Muscle layer of colon (tissue), 2 donors: ENCODE results near the gene DCTN3.

Experiments
- H3K27ac ChIP-seq: one replicate; pipeline ENCODE4 v1.7.0; 2013; ENCODE audit warnings: low read depth, mild to moderate bottlenecking, low read length, moderate library complexity
- H3K27me3 ChIP-seq, 2 donors: one replicate each; pipeline ENCODE4 v1.7.0; 2013; ENCODE audit warnings: low read length in 2 of 2, mild to moderate bottlenecking in 2 of 2; ENCODE audit not compliant: insufficient read depth in 2 of 2, control insufficient read depth in 1 of 2
- H3K36me3 ChIP-seq: one replicate; pipeline ENCODE4 v1.7.0; 2013; ENCODE audit warnings: mild to moderate bottlenecking, low read length; ENCODE audit not compliant: insufficient read depth
- H3K4me1 ChIP-seq: one replicate; pipeline ENCODE4 v1.7.0; 2013; ENCODE audit warnings: mild to moderate bottlenecking, low read length; ENCODE audit not compliant: insufficient read depth
- H3K4me3 ChIP-seq, 2 donors: one replicate each; pipeline ENCODE4 v1.7.0; 2013; ENCODE audit warnings: low read length in 2 of 2, low read depth in 1 of 2, mild to moderate bottlenecking in 1 of 2, moderate library complexity in 1 of 2
- H3K9ac ChIP-seq: one replicate; pipeline ENCODE4 v1.7.0; 2013; ENCODE audit warnings: low read length
- H3K9me3 ChIP-seq: one replicate; pipeline ENCODE4 v1.7.0; 2013; ENCODE audit warnings: mild to moderate bottlenecking, low read length
- donor health status: abdominal sarcoma.
- donor health status: Adenocarcinoma of cecum.

Gene DCTN3

DNA sequence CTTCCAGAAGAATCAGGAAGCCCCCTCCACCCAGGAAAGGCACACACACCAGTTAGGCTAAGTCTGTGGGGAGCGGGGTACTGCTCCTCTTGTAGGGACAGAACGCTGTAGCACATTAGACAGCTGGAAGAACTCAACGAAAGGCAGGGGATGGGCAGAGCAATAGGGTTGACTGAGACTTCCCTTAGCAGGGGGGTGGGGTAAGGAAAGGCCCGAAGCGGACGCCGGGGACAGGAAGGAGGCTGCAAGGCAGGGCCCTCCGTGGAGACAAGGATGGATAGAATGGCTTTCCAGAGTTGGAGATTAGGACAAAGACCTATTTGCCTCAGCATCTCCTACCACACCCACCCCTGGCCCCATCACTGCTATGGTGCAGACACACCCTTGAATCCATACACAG is 45.1 kb downstream of the DCTN3 start:
- H3K27me3 ChIP-seq = peaks cover 19 to 34% of the 10 kb centered on the region in 2 donors
- peaks cover 4% of the 10 kb centered on the region for H3K4me1 ChIP-seq
- no peak overlapping the region for H3K27ac ChIP-seq
- H3K9me3 ChIP-seq = no peaks in the 10 kb centered on the region
- H3K4me3 ChIP-seq = no peak overlapping the region
- no peaks in the 10 kb centered on the region for H3K36me3 ChIP-seq
- H3K9ac ChIP-seq = no peak overlapping the region

DNA sequence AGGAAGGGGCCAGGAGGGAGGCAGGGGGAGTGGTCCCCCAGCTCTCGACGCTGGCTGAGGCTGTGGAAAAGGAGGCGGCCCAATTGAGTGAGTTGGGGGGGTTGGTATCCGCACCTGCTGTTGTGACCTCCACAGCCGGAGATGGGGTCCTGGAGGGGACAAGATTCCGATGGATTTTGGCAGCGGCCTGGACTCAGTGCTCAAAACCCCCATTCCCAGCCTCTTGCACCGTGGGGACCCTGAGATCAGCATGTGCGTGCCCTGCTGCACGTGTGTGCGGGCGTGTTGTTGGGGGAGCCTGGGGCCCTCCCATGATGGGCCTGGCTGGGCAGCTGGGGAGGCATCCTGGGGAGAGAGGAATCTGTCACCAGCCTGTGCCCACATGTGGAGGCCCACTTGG is 45.7 kb downstream of the DCTN3 start:
- Histone ChIP-seq H3K27me3 (peaks cover 19 to 27% of the 10 kb centered on the region in 2 donors), H3K27ac (no peak overlapping the region), H3K4me3 (no peak overlapping the region), H3K36me3 (no peaks in the 10 kb centered on the region), H3K9ac (no peak overlapping the region), H3K9me3 (no peaks in the 10 kb centered on the region), H3K4me1 (peaks cover 4% of the 10 kb centered on the region)

DNA sequence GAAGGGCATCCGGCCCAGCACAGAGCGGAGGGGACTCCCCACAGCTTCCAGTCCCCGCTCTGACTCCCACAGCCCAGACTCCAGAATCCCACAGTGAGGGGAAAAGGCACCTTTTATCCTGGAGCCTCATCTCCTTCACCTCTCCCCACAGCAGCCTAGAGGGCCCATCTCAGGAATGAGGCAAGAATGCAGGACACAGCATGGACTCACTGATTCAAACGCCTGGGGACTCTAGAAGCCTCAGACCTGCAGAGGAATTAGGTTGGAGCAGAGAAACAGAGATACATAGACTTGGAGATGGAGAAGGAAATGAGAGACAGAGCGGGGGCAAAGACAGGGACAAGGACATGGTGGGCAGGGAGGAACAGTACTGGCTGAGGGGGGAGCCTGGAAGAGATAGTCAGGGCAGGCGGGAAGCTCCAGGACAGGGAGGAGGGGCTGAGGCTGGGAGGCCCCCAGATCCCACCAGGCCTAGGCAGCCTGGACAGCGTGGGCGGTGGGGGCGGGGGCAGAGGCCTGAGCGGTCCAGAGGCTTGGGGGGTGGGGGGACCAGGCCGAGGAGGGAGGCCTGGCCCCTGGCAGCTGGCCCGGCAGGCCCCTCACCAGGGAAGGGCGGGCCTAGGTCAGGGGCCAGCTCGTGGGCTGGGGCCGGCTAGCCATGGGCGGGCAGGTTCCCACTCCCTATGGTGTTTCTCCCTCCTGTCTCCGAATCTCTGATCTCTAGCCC is 46.5 kb downstream of the DCTN3 start:
- Histone ChIP-seq H3K27me3 (peaks cover 16 to 22% of the 10 kb centered on the region in 2 donors), H3K27ac (no peak overlapping the region), H3K4me3 (no peak overlapping the region), H3K9ac (no peak overlapping the region), H3K4me1 (peaks cover 4% of the 10 kb centered on the region), H3K36me3 (no peaks in the 10 kb centered on the region), H3K9me3 (no peaks in the 10 kb centered on the region)

DNA sequence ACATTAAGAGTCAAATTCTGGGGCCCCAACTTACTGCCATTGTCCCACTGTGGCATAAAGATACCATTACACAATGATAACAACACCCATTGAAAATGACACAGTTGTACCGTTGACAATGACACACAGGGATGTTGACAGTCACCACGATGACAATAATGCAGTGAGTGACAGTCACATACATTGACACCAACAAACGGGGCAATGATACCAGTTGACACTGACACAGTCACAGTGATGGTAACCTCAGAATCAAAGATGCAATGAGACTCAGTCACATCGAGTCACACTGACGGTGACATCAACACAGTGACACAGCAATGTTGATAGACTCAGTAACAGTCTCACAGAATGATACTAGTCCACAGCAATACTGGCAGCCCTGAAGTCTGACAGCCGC is 47.7 kb downstream of the DCTN3 start:
- Histone ChIP-seq H3K36me3 (no peaks in the 10 kb centered on the region), H3K27ac (no peak overlapping the region), H3K27me3 (peaks cover 9 to 15% of the 10 kb centered on the region in 2 donors), H3K4me1 (no peaks in the 10 kb centered on the region), H3K4me3 (no peak overlapping the region), H3K9ac (no peak overlapping the region), H3K9me3 (no peaks in the 10 kb centered on the region)

DNA sequence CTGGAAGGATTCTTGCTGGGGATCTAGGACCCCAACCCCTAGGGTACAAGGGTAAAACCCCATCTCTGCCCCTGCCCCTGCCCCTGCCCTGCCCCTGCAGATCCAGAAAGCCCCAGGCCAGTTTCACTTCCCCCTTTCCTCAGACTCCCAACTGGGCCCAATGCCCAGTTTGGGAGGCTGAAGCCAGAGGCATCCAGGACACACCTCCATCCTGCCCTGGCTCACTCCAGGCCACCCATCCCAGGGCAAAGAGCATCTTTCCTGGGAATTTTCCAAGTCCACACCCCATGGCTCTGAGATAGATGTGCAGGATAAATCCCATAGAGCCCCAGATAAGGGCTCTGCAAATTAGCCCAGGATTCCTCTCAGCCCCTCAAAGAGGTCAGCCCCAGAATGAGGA is 48.2 kb downstream of the DCTN3 start:
- H3K27ac ChIP-seq = no peak overlapping the region

DNA sequence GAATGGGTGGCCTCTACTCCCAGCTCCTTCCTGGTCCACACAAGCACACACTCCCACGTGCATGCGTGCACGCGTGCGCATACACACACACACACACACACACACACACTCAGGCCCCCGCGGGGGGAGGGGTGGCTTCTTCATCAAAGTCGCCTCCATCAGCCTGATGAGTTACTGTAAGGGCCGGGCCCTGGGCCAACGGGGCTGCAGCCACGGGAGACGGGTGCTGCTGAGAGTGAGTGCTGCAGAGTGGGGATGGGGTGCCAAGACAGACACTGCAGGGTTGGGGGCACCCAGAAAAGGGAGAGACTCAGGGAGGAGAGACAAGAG is 48.8 kb downstream of the DCTN3 start:
- Histone ChIP-seq H3K27me3 (peaks cover 0 to 11% of the 10 kb centered on the region in 2 donors), H3K36me3 (no peaks in the 10 kb centered on the region), H3K9ac (no peak overlapping the region), H3K4me1 (no peaks in the 10 kb centered on the region), H3K27ac (no peak overlapping the region), H3K9me3 (no peaks in the 10 kb centered on the region), H3K4me3 (no peak overlapping the region)

More for the DNA sequence above, 48.2 kb downstream of the DCTN3 start:
- H3K27me3 ChIP-seq = peaks cover 5 to 14% of the 10 kb centered on the region in 2 donors
- H3K36me3 ChIP-seq = no peaks in the 10 kb centered on the region
- H3K9me3 ChIP-seq = no peaks in the 10 kb centered on the region
- no peak overlapping the region for H3K9ac ChIP-seq
- no peak overlapping the region for H3K4me3 ChIP-seq
- no peaks in the 10 kb centered on the region for H3K4me1 ChIP-seq

DNA sequence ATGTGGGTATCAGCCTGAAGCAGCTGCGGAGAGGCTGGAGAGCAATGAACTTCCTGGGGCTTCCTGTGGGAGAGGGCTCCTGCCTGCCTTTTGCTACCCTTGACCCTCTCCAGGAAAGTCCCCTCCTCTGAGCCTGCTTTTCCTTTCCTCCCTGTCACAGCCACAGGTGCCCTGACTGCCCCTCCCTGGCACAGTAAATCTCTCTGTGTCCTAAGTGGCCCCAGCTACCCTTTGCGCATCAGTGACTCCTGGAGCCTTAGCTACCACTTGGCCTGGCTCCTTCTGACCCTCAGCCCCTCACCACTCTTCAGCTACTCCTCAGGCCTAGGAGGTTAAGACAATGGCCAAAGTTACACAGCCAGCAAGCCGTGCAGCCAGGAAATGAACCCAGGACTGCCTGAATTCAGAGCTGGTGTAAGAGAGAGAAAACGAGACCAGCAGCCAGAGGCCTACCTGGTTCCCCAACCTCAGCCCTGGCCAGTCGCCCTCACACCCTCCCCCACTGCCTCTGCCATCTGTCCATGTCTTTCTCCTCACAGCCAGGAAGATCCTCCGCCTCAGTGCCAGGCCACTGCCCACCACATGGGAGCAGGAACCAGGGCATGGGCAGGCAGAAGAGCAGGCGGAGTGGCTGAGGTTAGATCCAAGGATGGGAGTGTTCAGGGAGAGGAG is 49.4 kb downstream of the DCTN3 start:
- Histone ChIP-seq H3K36me3 (no peaks in the 10 kb centered on the region), H3K27me3 (peaks cover 0 to 15% of the 10 kb centered on the region in 2 donors), H3K4me1 (no peaks in the 10 kb centered on the region), H3K9me3 (no peaks in the 10 kb centered on the region), H3K27ac (no peak overlapping the region), H3K9ac (no peak overlapping the region), H3K4me3 (no peak overlapping the region)

DNA sequence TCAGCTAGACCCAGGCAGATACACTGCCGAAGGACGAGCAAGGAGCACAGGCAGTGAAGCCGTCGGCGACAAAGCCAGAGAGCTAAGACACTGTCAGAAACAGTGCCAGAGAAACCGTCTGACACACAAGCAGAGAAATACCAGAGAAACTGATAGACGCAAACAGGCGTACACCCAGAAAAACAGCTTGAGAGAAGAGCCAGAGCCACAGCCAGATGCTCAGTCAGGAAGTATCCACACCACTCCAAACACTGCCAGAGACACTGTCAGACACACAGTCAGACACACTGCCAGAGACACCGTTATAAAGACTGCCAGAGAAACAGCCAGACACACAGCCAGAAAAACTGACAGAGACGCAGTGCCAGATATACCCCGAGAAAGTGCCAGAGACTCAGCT is 49.9 kb downstream of the DCTN3 start:
- H3K4me1 ChIP-seq = no peaks in the 10 kb centered on the region
- H3K9ac ChIP-seq = no peak overlapping the region

DNA sequence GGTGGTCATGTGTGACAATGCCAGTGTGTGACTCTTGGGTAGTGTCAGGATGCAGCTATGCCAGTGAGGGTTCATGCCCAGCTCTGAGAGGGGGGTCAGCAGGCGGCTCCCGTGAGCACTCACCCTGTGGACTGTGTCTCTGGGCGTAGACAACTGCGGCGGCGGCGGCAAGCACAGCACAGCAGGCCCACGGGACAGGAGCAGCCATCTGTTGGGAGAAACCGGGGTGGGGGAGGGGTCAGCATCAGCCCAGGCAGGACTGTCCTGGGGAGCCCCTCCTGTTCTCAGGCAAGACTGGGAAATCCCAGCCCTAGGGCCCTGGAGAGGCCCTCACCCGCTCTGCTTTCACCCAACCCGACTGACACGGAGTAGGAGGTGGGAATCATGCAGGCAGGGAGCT is 51.5 kb downstream of the DCTN3 start:
- Histone ChIP-seq H3K27ac (no peak overlapping the region), H3K4me1 (no peaks in the 10 kb centered on the region), H3K9ac (no peak overlapping the region), H3K27me3 (peaks cover 0 to 20% of the 10 kb centered on the region in 2 donors), H3K9me3 (no peaks in the 10 kb centered on the region), H3K4me3 (no peak overlapping the region), H3K36me3 (no peaks in the 10 kb centered on the region)

More for the DNA sequence above, 49.9 kb downstream of the DCTN3 start:
- no peaks in the 10 kb centered on the region for H3K36me3 ChIP-seq
- peaks cover 0 to 15% of the 10 kb centered on the region in 2 donors for H3K27me3 ChIP-seq
- no peaks in the 10 kb centered on the region for H3K9me3 ChIP-seq
- H3K4me3 ChIP-seq = no peak overlapping the region
- no peak overlapping the region for H3K27ac ChIP-seq

DNA sequence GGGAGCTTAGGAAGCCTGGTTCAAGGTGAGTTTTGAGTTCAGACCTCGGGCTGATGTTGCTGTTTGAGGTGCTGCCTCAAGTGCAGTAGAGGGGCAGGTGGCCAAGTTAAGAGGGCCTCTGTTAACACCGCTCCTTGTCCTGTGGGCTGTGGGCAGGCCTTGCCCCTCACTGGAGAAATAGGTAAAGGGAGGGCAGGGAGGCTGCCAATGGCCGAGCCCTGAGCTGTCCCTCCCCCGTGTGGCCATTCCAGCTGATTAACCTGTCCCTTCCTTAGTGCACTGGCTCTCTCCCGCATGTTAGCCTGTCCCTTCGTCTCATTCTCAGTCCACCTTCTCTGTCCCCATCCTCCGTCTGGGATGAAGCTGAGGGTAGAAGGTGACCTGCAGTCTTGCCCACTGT is 52.2 kb downstream of the DCTN3 start:
- Histone ChIP-seq H3K36me3 (no peaks in the 10 kb centered on the region), H3K4me1 (no peaks in the 10 kb centered on the region), H3K9ac (no peak overlapping the region), H3K4me3 (no peak overlapping the region), H3K27me3 (peaks cover 0 to 20% of the 10 kb centered on the region in 2 donors), H3K9me3 (no peaks in the 10 kb centered on the region), H3K27ac (no peak overlapping the region)

DNA sequence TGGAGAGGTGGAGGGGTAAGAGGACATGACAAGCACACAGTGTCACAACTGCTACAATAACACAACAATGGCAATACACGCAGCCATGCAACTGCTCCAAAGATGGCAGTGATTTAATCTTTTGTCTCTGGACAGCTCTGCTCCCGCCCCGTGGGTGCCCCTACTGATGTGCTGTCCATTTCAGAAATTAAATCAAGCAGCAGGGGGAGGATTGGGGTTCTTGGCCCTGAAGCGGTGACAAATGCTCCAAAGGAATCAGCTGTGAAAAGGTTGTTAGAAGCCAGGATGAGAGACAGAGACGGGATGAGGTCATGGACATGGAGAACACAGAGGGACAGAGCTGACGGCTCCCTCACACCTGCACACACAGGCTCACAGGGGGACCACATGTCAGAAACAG is 53.3 kb downstream of the DCTN3 start:
- peaks cover 0 to 15% of the 10 kb centered on the region in 2 donors for H3K27me3 ChIP-seq

DNA sequence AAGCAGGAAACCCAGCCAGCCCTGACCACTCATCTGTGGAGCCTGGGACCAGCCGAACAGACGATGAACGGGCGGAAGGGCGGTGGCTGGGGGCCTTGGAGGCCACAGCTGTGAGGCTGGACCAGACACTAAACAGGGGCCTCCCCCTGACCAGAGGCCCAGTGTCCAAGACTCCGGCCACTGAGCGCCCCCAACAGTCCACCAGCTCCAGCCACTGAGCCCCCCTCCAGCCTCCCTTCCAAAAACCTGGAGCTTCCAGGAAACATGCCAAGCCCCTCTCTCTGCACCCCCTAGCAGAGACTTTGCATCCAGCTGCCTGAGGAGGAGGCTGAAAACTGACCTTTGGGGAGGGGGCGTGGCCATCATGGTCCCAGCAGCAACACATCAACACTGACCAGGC is 54.0 kb downstream of the DCTN3 start:
- Histone ChIP-seq H3K9me3 (no peaks in the 10 kb centered on the region), H3K9ac (no peak overlapping the region), H3K27ac (no peak overlapping the region), H3K4me1 (no peaks in the 10 kb centered on the region), H3K36me3 (no peaks in the 10 kb centered on the region), H3K4me3 (no peak overlapping the region), H3K27me3 (peaks cover 0 to 15% of the 10 kb centered on the region in 2 donors)

More for the DNA sequence above, 53.3 kb downstream of the DCTN3 start:
- H3K4me3 ChIP-seq = no peak overlapping the region
- H3K36me3 ChIP-seq = no peaks in the 10 kb centered on the region
- no peak overlapping the region for H3K27ac ChIP-seq
- H3K4me1 ChIP-seq = no peaks in the 10 kb centered on the region
- H3K9ac ChIP-seq = no peak overlapping the region
- H3K9me3 ChIP-seq = no peaks in the 10 kb centered on the region
